NCI-H2196 (cell line): Measurements from ENCODE around the gene IVL.

ENCODE experiments used
- DNase-seq: peaks from one replicate; lab custom pipeline; 2025; ENCODE audit not compliant: unreplicated experiment; lab: John Stamatoyannopoulos, UW

IVL gene

GRCh38 chr1:152886758-152887409 lies 21.5 kb upstream of the IVL start:
- no peak for DNase-seq

- no peak for DNase-seq
Measured at GRCh38 chr1:152888126-152888525, 20.2 kb upstream of the IVL start.

GRCh38 chr1:152899027-152899426 lies 9.3 kb upstream of the IVL start:
- DNase-seq, result no peak

GRCh38 chr1:152899883-152900282 lies 8.5 kb upstream of the IVL start:
- no peak for DNase-seq

GRCh38 chr1:152901631-152902030 lies 6.7 kb upstream of the IVL start:
- no peak for DNase-seq

- DNase-seq, result no peak
Measured at GRCh38 chr1:152902636-152903035, 5.7 kb upstream of the IVL start.

GRCh38 chr1:152904688-152905440 lies 3.5 kb upstream of the IVL start:
- no peak for DNase-seq

GRCh38 chr1:152906023-152906565 lies 2.3 kb upstream of the IVL start:
- DNase-seq, result no peak

- DNase-seq, result no peak
Measured at GRCh38 chr1:152909206-152909605, 860 bp downstream of the IVL start.

- no peak for DNase-seq
Measured at GRCh38 chr1:152912471-152912870, 4.1 kb downstream of the IVL start.

GRCh38 chr1:152912900-152913299 lies 4.6 kb downstream of the IVL start:
- DNase-seq, result no peak

GRCh38 chr1:152917794-152918193 lies 9.4 kb downstream of the IVL start:
- DNase-seq, result no peak

GRCh38 chr1:152919071-152919470 lies 10.7 kb downstream of the IVL start:
- no peak for DNase-seq

GRCh38 chr1:152924191-152924590 lies 15.8 kb downstream of the IVL start:
- no peak for DNase-seq

GRCh38 chr1:152926091-152926490 lies 17.7 kb downstream of the IVL start:
- no peak for DNase-seq

GRCh38 chr1:152928671-152929070 lies 20.3 kb downstream of the IVL start:
- no peak for DNase-seq

- no peak for DNase-seq
Measured at GRCh38 chr1:152932170-152932811, 23.9 kb downstream of the IVL start.

- no peak for DNase-seq
Measured at GRCh38 chr1:152933196-152933595, 24.9 kb downstream of the IVL start.

GRCh38 chr1:152940614-152941013 lies 32.3 kb downstream of the IVL start:
- no peak for DNase-seq

- no peak for DNase-seq
Measured at GRCh38 chr1:152941037-152941711, 32.8 kb downstream of the IVL start.

- no peak for DNase-seq
Measured at GRCh38 chr1:152942161-152942560, 33.8 kb downstream of the IVL start.
